ENCODE results near the gene ELK3.

ELK3 gene

DNA sequence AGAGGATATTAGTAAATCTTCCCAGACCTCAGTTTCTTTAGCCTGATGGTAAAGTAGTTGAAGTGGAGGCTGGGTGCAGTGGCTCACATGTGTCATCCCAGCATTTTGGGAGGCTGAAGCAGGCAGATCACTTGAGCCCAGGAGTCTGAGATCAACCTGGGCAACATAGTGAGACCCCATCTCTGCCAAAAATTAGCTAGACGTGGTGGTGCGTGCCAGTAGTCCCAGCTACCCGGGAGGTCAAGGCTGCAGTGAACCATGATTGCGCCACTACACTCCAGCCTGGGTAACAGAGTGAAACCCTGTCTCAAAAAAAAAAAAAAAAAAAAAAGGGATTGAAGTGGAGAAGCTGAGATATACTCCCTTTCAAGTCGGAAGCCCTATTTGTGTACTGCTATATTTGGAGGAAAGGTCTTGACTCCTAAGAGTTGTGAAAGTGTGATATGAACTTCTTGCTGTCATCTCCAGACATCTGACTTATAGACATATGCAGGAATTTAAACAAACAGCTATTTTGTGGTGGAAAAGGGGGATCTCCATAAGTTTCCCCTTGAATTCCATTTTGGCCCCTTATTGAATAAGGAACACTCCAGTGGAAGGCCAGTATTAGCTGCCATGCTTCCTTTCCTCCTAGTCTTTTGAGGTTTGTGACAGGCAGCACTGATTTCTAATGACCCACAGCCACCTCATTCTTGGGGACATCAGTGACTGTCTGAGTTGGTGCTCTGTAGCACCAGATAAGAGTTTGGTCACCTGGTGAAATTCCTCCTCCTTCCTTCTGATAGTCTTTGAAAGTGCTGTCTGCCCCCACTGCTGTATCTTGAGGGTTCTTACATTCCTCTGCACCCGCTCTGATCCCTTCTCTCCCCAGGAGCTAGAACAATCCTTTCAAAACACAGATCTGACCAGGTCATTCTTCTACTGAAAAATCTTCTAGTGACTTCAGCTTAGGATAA lies 7.4 kb downstream of the ELK3 start:
- Histone ChIP-seq H3K27ac (no peak overlapping the region), H3K4me3 (ENCODE audit: low read depth, low read length) (no peak overlapping the region), H3K36me3 (no peaks in the 10 kb centered on the region), H3K27me3 (ENCODE audit: insufficient read depth, low read depth, severe bottlenecking) (no peaks in the 10 kb centered on the region), H3K9me3 (ENCODE audit: severe bottlenecking) (peaks cover 5% of the 10 kb centered on the region)
- no peak for DNase-seq
- TF ChIP-seq, protein P1, sequence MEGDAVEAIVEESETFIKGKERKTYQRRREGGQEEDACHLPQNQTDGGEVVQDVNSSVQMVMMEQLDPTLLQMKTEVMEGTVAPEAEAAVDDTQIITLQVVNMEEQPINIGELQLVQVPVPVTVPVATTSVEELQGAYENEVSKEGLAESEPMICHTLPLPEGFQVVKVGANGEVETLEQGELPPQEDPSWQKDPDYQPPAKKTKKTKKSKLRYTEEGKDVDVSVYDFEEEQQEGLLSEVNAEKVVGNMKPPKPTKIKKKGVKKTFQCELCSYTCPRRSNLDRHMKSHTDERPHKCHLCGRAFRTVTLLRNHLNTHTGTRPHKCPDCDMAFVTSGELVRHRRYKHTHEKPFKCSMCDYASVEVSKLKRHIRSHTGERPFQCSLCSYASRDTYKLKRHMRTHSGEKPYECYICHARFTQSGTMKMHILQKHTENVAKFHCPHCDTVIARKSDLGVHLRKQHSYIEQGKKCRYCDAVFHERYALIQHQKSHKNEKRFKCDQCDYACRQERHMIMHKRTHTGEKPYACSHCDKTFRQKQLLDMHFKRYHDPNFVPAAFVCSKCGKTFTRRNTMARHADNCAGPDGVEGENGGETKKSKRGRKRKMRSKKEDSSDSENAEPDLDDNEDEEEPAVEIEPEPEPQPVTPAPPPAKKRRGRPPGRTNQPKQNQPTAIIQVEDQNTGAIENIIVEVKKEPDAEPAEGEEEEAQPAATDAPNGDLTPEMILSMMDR (IDR thresholded peaks at IDR 0.05; ENCODE audit: low read depth, low read length), result no peak

DNA sequence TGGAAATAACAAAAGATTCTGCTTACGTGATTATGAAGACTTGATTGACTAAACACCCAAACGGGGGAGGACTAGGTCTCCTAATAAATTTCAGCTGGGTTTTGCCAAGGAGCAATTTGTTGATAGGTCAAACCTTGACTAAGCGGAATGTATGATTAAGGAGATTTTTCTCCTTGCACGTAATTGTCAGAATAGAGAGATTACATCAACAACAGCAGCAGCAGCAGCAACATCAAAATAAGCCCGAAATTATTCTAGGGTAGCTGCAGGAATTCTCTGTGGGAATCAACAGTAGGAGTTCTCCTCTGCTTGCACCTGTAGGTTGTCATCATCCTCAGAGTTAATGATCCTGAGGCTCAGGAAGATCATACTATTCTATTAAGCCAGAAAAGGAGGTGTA lies 10.2 kb downstream of the ELK3 start:
- H3K27ac ChIP-seq, result no peak overlapping the region
- TF ChIP-seq, protein P1 (IDR thresholded peaks at IDR 0.05; ENCODE audit: low read depth, low read length), result no peak
- H3K27me3 ChIP-seq (ENCODE audit: insufficient read depth, low read depth, severe bottlenecking), result no peaks in the 10 kb centered on the region
- no peak overlapping the region for H3K4me3 ChIP-seq (ENCODE audit: low read depth, low read length)
- no peak for DNase-seq
- peaks cover 5% of the 10 kb centered on the region for H3K9me3 ChIP-seq (ENCODE audit: severe bottlenecking)
- H3K36me3 ChIP-seq, result no peaks in the 10 kb centered on the region

DNA sequence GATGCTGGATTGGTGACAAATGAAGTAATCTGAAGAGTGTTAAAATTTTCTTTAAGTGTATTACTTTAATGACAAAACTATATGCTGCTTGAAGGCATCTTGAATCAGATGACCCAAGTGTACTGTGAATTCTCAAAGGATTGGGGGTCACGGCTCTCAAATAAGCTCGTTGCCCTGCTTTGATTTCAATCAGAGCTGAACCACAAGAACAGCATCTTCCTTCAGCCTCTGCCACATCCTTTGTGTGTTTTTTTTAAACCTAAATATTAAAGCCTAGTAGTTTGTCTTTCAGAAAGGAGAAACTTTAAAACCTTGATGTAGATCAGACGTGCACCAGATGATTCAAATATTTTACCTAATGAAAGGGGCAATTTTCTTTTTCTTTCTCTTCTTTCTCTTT lies 11.7 kb downstream of the ELK3 start:
- H3K36me3 ChIP-seq, result no peaks in the 10 kb centered on the region
- H3K9me3 ChIP-seq (ENCODE audit: severe bottlenecking), result peaks cover 5% of the 10 kb centered on the region
- no peak for DNase-seq

DNA sequence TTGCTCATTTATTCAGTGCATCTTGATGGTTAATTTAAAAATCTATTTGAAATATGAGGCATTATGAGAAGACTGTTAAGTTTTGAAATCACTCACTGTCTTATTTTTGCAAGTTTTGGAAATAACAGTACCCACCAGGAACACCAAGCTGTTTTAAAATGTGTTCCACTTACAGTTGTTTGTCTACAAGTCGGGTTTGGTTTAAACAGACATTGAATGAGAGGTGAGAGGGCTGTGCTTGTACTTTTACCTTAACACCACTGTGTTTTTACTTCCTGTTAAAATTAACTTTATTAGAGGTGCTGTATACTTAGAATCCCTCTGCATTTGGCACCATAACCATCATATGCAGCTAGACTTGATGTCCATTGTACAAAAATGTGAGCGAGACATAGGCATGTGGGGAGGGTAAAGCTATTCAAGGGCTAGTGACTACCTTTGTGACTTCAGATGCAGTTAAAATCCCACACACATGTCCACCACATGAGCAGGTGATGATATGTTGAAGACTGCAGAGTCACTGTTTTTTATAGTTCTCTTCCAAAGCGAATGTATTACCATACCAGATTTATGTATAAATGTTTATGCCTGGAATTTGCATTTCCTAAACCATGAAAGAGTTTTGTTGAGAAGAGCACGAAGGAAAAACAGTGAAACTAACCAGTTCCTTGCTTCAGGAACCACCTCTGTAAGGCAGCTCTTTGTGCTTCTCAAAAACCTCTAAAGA lies 12.9 kb downstream of the ELK3 start:
- TF ChIP-seq, protein P1 (IDR thresholded peaks at IDR 0.05; ENCODE audit: low read depth, low read length), result no peak
- H3K4me3 ChIP-seq (ENCODE audit: low read depth, low read length), result no peak overlapping the region
- no peaks in the 10 kb centered on the region for H3K27me3 ChIP-seq (ENCODE audit: insufficient read depth, low read depth, severe bottlenecking)
- no peak overlapping the region for H3K27ac ChIP-seq
- no peaks in the 10 kb centered on the region for H3K36me3 ChIP-seq
- no peak for DNase-seq
- peaks cover 5% of the 10 kb centered on the region for H3K9me3 ChIP-seq (ENCODE audit: severe bottlenecking)

More for the DNA sequence above, 11.7 kb downstream of the ELK3 start:
- no peaks in the 10 kb centered on the region for H3K27me3 ChIP-seq (ENCODE audit: insufficient read depth, low read depth, severe bottlenecking)
- TF ChIP-seq, protein P1 (IDR thresholded peaks at IDR 0.05; ENCODE audit: low read depth, low read length), result no peak
- no peak overlapping the region for H3K4me3 ChIP-seq (ENCODE audit: low read depth, low read length)
- H3K27ac ChIP-seq, result no peak overlapping the region

DNA sequence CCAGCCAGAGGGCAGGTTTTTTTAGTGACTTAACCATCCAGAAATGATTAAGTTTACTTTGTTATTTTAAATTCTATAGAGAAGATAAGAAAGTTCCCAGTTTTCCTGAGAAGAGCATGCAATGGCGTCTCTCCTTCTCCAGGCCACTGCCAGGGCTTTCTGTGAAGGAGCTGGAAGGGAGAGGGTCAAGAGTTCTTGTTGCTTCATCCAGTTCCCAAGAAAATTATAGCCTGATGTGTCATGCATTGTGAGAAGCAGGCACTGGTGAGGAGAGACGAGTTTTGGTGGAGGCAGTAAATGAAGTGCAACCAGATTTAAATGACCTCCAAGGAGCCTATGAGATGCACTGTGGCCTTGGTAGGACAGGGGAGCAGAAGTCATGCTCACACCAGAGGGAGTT lies 14.2 kb downstream of the ELK3 start:
- TF ChIP-seq, protein P1 (IDR thresholded peaks at IDR 0.05; ENCODE audit: low read depth, low read length), result no peak
- Histone ChIP-seq H3K9me3 (ENCODE audit: severe bottlenecking) (peaks cover 5% of the 10 kb centered on the region), H3K4me3 (ENCODE audit: low read depth, low read length) (no peak overlapping the region), H3K36me3 (no peaks in the 10 kb centered on the region), H3K27ac (no peak overlapping the region), H3K27me3 (ENCODE audit: insufficient read depth, low read depth, severe bottlenecking) (no peaks in the 10 kb centered on the region)
- DNase-seq, result no peak
